SH-SY5Y (cell line): ENCODE data around the gene ETV3L.

Source experiments
- GATA2 ChIP-seq: IDR thresholded peaks from 2 replicates; pipeline ENCODE4 v1.6.1; 2011; ENCODE audit warnings: mild to moderate bottlenecking, low read depth, low read length
- GATA3 ChIP-seq: IDR thresholded peaks from 2 replicates; pipeline ENCODE4 v1.6.1; 2011; ENCODE audit warnings: low read depth, mild to moderate bottlenecking, low read length, moderate library complexity

DNA sequence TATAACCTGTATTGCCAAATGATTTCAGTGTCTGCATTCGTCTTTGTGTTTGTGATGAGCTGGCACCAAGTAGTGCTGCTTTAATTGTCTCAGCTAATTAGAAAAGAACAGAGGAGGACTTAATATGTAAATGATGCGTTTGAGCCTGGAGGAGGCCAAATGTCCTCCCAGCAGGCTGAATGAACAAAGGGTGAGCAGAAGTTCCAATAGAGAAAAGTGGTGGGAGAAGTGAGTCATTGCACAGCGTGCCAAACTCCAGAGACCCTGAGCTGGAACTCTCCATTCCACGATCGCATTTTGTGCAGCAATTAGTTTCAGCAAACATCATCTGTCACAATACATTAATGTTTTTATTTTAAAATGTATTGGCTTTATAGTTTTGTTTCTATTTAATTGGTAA is 17.9 kb downstream of the ETV3L start:
- TF ChIP-seq GATA2 (no peak), GATA3 (no peak)
